Measurements from ENCODE around the gene BLID. TPM values are rescaled to one million over a fixed set of nuclear protein-coding genes. Genes with fewer than 3 reads are reported as not detected.

Gene BLID
- total RNA-seq, 2 experiments from 2014 or later, result not detected

- Mint-ChIP-seq H3K36me3 (ENCODE audit: low read depth) (no peaks in the 10 kb centered on the region), H3K27ac (no peak overlapping the region), H3K4me1 (no peaks in the 10 kb centered on the region), H3K4me3 (no peak overlapping the region), H3K27me3 (peaks cover 3% of the 10 kb centered on the region), H3K9me3 (no peaks in the 10 kb centered on the region)
- no peak for DNase-seq
- CTCF ChIA-PET, result no interaction called here
- POLR2A ChIA-PET, result no interaction called here
Measured at GRCh38 chr11:122127020-122127419, 11.0 kb upstream of the BLID start.

DNA sequence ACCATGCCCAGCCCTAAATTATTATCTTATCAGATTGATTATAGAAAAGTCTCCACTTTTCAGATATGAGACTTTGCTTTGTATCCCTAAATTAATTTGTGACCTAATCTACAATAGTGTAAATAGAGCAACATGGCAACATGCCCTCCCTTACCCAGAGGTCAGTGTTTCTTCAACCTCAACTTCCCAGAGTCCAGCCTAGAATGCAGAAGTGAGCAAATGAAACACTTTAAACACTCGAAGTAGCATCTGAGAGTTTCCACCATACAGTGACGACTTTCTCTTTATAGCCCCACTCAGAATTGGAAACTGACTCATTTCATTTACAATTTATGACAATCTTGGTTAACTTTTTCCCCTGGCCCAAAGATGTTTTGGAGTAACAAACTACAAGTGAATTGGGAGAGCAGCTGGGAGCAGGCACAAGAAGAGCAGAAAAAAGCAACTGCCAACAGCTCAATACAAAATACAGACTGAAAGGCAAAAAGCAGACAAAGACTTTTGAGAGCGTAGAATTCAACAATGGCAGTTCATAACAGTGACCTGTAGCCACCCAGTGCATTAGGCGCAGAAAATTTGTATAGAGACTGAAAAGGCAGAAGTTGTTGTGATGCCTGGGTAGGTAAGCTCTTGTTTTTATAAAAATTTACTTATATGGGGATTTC lies 10.1 kb upstream of the BLID start:
- DNase-seq, result no peak
- H3K4me1 Mint-ChIP-seq, result no peaks in the 10 kb centered on the region
- ChIA-PET CTCF (interaction anchor here (0.6 kb wide), 1 partner anchor 12 kb away, joined by 4 read pairs; no protein-coding TSS in a partner anchor), POLR2A (no interaction called here)
- no peaks in the 10 kb centered on the region for H3K36me3 Mint-ChIP-seq (ENCODE audit: low read depth)
- no peak overlapping the region for H3K4me3 Mint-ChIP-seq
- H3K27me3 Mint-ChIP-seq, result peaks cover 3% of the 10 kb centered on the region
- H3K9me3 Mint-ChIP-seq, result no peaks in the 10 kb centered on the region
- H3K27ac Mint-ChIP-seq, result peak overlapping the region; percentile 32

DNA sequence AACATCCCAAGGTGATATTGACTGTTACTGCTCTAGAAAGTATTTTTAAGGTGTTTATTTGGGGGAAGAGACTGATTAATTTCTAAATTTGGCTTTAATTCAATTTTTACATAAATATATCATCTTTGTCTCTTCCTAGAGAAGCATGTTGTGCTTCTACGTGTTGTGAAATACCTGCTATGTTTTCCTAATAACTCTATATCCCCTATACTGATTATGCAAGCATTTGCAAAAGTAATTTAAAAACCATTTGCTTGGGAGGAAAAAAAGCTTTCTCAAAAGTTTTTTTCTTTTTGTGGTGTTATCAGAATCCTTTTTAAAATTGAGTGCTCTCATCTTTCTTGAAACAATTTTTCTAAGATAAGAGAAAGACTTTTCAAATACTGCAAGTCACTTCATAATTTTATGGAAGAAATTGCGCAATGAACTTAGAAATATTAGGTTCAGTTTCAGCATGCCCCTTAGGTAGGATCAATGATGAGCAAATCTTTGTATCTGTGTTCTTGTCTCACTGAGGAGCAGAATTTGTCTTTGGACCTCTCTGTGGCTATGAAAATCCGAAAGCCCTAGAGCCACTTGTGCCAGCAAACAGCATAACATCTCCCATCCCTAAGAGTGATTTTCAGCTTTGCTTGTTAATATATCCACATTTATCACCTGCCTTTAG lies 7.4 kb upstream of the BLID start:
- Mint-ChIP-seq H3K36me3 (ENCODE audit: low read depth) (no peaks in the 10 kb centered on the region), H3K4me3 (no peak overlapping the region), H3K4me1 (no peaks in the 10 kb centered on the region), H3K27me3 (peaks cover 3% of the 10 kb centered on the region), H3K27ac (no peak overlapping the region), H3K9me3 (no peaks in the 10 kb centered on the region)
- ChIA-PET POLR2A (no interaction called here), CTCF (no interaction called here)
- DNase-seq, result no peak

DNA sequence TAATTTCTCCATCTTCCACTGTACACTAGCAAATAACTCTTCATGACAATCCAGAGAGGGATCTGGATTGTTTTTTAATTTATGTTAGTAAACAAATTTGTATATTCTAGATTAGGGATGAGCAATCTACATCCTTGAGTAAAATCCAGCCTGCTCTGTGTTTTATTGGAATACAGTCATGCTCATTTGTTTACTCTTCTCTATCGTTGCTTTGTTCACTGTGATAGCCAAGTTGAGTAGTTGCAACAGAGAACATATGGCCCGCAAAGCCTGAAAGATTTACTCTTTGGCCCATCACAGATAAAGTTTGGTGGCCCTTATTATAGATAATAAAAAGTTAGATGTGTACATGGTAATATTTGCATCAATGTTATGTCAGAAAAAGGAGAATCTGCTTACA lies 6.2 kb upstream of the BLID start:
- DNase-seq, result no peak

DNA sequence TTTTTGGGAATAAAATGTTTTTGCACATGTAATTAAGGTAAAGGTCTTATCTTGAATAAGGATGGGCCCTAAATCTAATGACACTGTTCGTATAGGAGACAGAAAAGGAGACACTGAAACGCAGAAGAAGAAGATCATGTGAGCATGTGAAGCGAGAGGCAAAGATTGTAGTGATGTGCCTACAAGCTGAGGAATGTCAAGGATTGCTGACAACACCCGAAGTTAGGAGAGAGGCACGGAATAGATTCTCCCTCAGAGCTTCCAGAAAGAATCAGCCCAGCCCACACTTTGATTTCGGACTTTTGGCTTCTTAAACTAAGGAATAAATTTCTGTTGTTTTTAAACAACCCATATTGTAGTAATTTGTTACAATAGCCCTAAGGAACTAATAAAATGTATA lies 4.1 kb upstream of the BLID start:
- ChIA-PET POLR2A (no interaction called here), CTCF (no interaction called here)
- Mint-ChIP-seq H3K27me3 (peaks cover 3% of the 10 kb centered on the region), H3K9me3 (no peaks in the 10 kb centered on the region), H3K27ac (no peak overlapping the region), H3K4me3 (no peak overlapping the region), H3K36me3 (ENCODE audit: low read depth) (no peaks in the 10 kb centered on the region), H3K4me1 (no peaks in the 10 kb centered on the region)
- DNase-seq, result no peak

More for the DNA sequence above, 6.2 kb upstream of the BLID start:
- H3K4me1 Mint-ChIP-seq, result no peaks in the 10 kb centered on the region
- no peak overlapping the region for H3K4me3 Mint-ChIP-seq
- H3K27me3 Mint-ChIP-seq, result peaks cover 3% of the 10 kb centered on the region
- H3K27ac Mint-ChIP-seq, result no peak overlapping the region
- ChIA-PET CTCF (no interaction called here), POLR2A (no interaction called here)
- no peaks in the 10 kb centered on the region for H3K9me3 Mint-ChIP-seq
- H3K36me3 Mint-ChIP-seq (ENCODE audit: low read depth), result no peaks in the 10 kb centered on the region

DNA sequence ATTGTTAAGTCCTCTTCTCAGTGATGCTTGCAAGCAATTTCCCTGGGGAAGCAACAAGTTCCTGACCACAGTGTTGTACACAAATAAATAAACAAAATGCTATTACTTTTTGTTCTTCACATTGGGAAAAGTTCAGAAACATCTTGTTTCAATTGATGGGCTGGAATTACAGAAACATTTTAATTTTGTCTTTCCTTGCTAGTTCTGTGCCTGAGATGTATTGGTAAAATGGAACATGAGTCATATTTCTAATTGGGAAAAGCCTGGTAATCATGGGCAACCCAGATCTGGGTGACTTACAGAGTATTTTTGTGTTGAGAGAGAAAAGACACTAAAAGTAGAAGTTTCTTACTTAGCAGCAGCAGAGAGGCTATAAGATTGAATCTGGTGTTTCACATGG lies 576 bp upstream of the BLID start:
- no peaks in the 10 kb centered on the region for H3K9me3 Mint-ChIP-seq
- ChIA-PET CTCF (no interaction called here), POLR2A (no interaction called here)
- H3K4me1 Mint-ChIP-seq, result no peaks in the 10 kb centered on the region
- DNase-seq, result no peak
- H3K4me3 Mint-ChIP-seq, result no peak overlapping the region
- H3K27me3 Mint-ChIP-seq, result no peaks in the 10 kb centered on the region
- H3K36me3 Mint-ChIP-seq (ENCODE audit: low read depth), result no peaks in the 10 kb centered on the region
- H3K27ac Mint-ChIP-seq, result no peak overlapping the region

DNA sequence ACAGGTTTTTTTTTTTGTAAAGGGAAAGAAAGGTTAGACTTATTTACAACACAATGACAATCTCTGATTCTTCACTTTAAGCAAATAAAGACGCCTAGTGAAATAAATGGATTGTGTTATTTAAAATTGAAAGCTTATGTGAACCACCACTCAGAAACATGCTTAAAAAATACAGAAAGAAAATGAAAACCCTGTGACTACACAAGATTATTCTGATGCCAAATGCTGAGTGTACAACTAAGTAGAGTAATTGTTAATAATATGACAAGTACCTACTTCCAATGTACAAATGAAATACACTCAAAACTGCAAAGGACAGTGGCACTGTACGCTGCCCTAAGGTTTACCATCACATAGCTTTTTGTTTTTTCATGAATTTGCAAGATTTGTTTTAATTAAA lies 1.0 kb downstream of the BLID start:
- no peaks in the 10 kb centered on the region for H3K9me3 Mint-ChIP-seq
- POLR2A ChIA-PET, result no interaction called here
- no peaks in the 10 kb centered on the region for H3K36me3 Mint-ChIP-seq (ENCODE audit: low read depth)
- no peak overlapping the region for H3K27ac Mint-ChIP-seq
- no peak for DNase-seq
- no peak overlapping the region for H3K4me3 Mint-ChIP-seq
- H3K4me1 Mint-ChIP-seq, result no peaks in the 10 kb centered on the region
- CTCF ChIA-PET, result interaction anchor here (0.6 kb wide), 1 partner anchor 11 kb away, joined by 4 read pairs; no protein-coding TSS in a partner anchor
- H3K27me3 Mint-ChIP-seq, result no peaks in the 10 kb centered on the region

GRCh38 chr11:122113836-122114825 lies 1.9 kb downstream of the BLID start:
- ChIA-PET POLR2A (no interaction called here), CTCF (interaction anchor here (0.6 kb wide), 1 partner anchor 12 kb away, joined by 4 read pairs; no protein-coding TSS in a partner anchor)
- H3K27ac Mint-ChIP-seq, result no peak overlapping the region
- DNase-seq, result no peak
- no peaks in the 10 kb centered on the region for H3K9me3 Mint-ChIP-seq
- H3K27me3 Mint-ChIP-seq, result no peaks in the 10 kb centered on the region
- no peak overlapping the region for H3K4me3 Mint-ChIP-seq
- no peaks in the 10 kb centered on the region for H3K36me3 Mint-ChIP-seq (ENCODE audit: low read depth)
- H3K4me1 Mint-ChIP-seq, result no peaks in the 10 kb centered on the region

- ChIA-PET CTCF (no interaction called here), POLR2A (no interaction called here)
- H3K27ac Mint-ChIP-seq, result no peak overlapping the region
- H3K27me3 Mint-ChIP-seq, result no peaks in the 10 kb centered on the region
- H3K4me3 Mint-ChIP-seq, result no peak overlapping the region
- no peaks in the 10 kb centered on the region for H3K36me3 Mint-ChIP-seq (ENCODE audit: low read depth)
- H3K9me3 Mint-ChIP-seq, result no peaks in the 10 kb centered on the region
- no peak for DNase-seq
- no peaks in the 10 kb centered on the region for H3K4me1 Mint-ChIP-seq
Measured at GRCh38 chr11:122112470-122113365, 3.3 kb downstream of the BLID start.

DNA sequence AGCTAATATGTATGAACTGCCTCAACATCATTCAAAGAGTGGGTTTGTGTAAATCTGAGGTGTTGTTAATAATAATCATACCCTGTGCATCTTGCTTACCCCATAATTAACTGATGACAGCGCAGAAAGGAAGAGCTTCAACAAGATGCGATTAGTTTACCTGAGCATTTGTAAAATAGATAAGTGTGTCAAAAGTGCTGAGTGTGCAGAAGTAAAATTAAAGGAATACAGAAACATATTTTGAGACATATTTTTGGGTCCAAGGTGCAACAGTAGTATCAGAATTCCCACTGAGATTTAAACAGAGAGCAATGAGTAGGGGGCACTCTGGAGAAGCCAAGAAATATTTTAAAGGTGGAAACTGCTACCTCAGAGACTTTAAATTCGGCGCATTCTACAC lies 6.1 kb downstream of the BLID start:
- H3K27me3 Mint-ChIP-seq, result peaks cover 4% of the 10 kb centered on the region
- H3K4me1 Mint-ChIP-seq, result no peaks in the 10 kb centered on the region
- no peaks in the 10 kb centered on the region for H3K36me3 Mint-ChIP-seq (ENCODE audit: low read depth)
- H3K9me3 Mint-ChIP-seq, result no peaks in the 10 kb centered on the region
- ChIA-PET CTCF (no interaction called here), POLR2A (no interaction called here)
- H3K27ac Mint-ChIP-seq, result no peak overlapping the region
- no peak overlapping the region for H3K4me3 Mint-ChIP-seq
- DNase-seq, result no peak

DNA sequence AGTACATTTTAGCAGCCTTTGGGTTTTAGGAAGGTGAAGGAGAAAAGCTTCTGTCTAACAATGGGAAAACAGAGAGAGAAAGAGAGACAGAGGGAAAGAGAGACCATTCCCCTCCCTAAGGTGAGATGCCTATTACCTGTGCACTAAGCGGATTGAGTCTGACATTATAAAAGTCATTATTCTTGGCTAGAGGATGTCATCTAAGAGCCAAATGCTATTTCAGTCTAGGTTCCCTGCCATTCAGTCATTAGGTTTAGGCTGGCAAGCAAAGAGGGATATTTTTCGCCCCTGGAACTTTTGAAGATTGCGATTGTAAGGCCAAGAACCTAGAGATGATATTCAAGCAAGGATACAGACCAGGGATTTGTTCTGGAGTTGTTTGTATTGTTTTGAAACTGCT lies 7.2 kb downstream of the BLID start:
- no peaks in the 10 kb centered on the region for H3K9me3 Mint-ChIP-seq
- POLR2A ChIA-PET, result no interaction called here
- no peaks in the 10 kb centered on the region for H3K4me1 Mint-ChIP-seq
- no peak for DNase-seq
- H3K27ac Mint-ChIP-seq, result no peak overlapping the region
- CTCF ChIA-PET, result interaction anchor here (0.7 to 1.6 kb wide), 2 partner anchors 12 to 399 kb away, joined by 3 to 4 read pairs; no protein-coding TSS in a partner anchor
- H3K36me3 Mint-ChIP-seq (ENCODE audit: low read depth), result no peaks in the 10 kb centered on the region
- H3K4me3 Mint-ChIP-seq, result no peak overlapping the region
- H3K27me3 Mint-ChIP-seq, result peaks cover 7% of the 10 kb centered on the region

DNA sequence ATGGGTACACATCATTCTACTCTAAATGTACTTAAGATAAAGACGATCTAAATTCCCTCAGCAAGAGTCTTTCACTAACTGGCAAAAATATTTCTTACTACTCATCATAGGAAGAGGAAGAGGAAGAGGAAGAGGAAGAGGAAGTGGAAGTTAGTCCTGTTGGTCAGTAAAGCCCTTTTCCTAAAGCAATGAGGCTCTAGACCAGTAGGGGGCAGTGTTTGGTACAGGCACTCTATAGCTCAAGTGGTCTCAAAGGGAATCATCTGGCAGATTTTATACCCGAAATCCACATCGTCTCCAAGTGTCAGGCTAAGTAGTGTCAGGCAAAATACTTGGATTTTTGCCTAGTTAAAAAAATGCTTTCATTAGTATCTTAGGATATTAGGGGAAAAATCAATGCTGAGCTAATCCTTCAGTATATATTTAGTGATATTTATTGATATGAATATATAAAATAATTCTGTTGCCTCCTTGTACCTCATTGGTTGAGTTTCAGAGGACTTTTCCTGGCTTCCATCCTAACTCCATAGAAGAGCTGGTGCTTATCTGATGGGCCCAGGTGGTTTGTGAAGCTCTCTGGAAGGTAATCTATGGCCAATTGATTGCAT lies 7.7 kb downstream of the BLID start:
- no peak overlapping the region for H3K27ac Mint-ChIP-seq
- DNase-seq, result peak; percentile 23
- H3K27me3 Mint-ChIP-seq, result peaks cover 7% of the 10 kb centered on the region
- ChIA-PET POLR2A (no interaction called here), CTCF (interaction anchor here (0.7 to 1.6 kb wide), 2 partner anchors 11 to 399 kb away, joined by 3 to 4 read pairs; no protein-coding TSS in a partner anchor)
- H3K4me3 Mint-ChIP-seq, result no peak overlapping the region
- H3K9me3 Mint-ChIP-seq, result no peaks in the 10 kb centered on the region
- no peaks in the 10 kb centered on the region for H3K36me3 Mint-ChIP-seq (ENCODE audit: low read depth)
- no peaks in the 10 kb centered on the region for H3K4me1 Mint-ChIP-seq
